Posterior cingulate gyrus (tissue), 11 donors: ENCODE results near the gene SPATA24.
"Not testable (repeated sequence)": the region's sequence is repeated elsewhere in the genome, so short reads cannot be mapped to it uniquely, and the experiment has no call there.

Source experiments
- DNase-seq, 10 donors: peaks; one replicate each; pipeline versions ENCODE4 v3.0.0 to v3.0.0-alpha.2; 2020 to 2021; ENCODE audit warnings: mixed read lengths in 3 of 10
- intact Hi-C: fragments of 100-400 bp; cut with DNase I; formaldehyde crosslinking; loops from one replicate; pipeline ENCODE4 v1.15.1; 2023

Gene SPATA24

DNA sequence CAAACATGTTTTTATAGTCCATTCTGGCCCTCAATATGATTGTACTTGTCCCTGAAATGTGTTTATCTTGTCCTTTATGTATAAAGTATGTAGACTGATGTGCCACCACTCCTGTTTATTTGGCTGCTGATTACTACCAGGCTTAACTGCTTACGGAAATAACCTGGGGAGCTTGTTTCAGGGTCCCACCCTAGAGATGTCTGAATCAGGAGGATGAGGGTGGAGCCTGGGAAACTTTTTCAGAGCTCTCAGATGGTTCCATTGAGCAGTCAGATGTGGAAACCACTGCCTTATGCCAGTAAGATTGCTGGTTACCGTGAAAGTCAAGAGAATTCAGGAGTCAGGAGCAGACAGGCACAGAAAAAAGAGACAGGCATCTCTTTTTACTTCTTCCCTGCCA, 40.0 kb downstream of the SPATA24 start:
- no peak for DNase-seq
- intact Hi-C loops: no loop called here

DNA sequence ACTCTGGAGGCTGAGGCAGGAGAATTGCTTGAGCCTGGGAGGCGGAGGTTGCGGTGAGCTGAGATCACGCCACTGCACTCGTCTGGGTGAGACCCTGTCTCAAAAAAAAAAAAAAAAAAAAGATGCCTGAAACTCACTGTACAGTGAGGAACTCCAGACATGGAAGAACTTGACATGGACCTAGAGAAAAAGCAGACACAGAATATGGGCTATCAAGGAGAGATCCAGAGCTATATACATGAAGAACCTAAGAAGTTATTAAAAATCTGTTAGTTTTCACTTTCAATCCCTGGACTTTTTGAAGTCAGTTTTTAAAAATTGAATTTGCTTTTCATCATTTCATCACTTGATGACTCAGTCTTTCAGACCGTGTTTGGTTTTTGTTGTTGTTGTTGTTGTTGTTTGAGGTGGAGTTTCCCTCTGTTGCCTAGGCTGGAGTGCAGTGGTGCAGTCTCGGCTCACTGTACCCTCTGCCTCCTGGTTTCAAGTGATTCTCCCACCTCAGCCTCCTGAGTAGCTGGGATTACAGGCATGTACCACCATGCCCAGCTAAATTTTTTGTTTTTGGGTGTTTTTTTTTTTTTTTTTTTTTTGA, 42.0 kb downstream of the SPATA24 start:
- intact Hi-C loops: no loop called here
- DNase-seq: peak in 2 of 10 donors; percentile 7 to 27

DNA sequence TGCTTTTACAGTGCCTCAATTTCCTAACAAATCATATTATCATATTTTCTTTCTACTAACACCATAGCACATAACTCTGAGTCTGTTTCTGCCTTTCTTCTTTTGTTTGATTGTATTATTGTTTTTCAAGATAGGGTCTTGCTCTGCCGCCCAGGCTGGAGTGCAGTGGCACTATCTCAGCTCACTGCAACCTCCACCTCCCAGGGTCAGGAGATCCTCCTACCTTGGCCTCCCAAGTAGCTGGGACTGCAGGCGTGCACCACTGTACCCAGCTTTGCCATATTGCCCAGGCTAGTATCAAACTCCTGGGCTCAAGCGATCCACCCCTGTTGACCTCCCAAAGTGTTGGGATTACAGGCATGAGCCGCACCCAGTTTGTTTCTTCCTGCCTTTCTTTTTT, 43.5 kb downstream of the SPATA24 start:
- intact Hi-C loops: no loop called here
- DNase-seq: peak in 2 of 10 donors; percentile 8 to 34

DNA sequence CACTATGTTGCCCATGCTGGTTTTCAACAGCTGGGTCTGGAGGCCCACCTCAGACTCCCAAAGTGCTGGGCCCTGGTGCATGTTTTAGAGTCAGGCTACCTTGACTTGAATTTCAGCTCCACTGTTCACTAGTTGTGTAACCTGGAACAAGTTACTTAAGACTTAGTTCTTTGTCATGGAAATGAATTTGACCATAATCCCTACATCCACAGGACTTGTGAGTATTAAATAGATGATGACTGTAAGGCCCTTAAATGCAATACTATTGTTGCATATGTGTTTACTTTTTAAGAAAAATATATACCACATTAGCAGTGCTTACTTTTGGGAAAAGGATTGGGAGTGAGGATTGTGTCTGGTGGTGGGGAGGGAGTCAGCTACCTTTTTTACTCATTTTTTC, 45.8 kb downstream of the SPATA24 start:
- intact Hi-C loops: no loop called here
- no peak for DNase-seq

DNA sequence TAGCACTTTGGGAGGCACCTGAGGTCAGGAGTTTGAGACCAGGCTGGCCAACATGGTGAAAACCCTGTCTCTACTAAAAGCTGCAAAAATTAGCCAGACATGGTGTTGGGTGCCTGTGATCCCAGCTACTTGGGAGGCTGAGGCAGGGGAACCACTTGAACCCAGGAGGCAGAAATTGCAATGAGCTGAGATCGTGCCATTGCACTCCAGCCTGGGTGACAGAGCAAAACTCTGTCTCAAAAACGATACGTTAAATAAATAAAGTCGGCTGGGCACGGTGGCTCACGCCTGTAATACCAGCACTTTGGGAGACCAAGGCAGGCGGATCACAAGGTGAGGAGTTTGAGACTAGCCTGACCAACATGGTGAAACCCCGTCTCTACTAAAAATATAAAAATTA, 48.0 kb downstream of the SPATA24 start:
- intact Hi-C loops: not testable (repeated sequence)
- DNase-seq: peak in 1 of 10 donors; percentile 53

DNA sequence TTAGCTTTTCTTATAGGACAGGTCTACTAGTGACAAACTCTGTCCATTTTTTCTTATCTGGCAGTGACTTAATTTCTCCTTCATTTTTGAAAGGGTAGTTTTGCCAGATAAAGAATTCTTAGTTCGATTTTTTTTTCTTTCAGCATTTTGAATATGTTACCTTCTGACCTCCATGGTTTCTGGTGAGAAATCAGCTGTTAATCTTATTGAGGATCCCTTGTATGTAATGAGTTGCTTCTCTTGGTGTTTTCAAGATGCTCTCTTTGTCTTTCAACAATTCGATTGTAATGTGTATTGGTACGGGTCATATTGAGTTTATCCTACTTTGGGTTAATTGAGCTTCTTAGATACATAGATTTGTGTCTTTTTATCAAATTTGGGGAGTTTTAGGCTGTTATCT, 49.7 kb downstream of the SPATA24 start:
- intact Hi-C loops: no loop called here
- DNase-seq: no peak

DNA sequence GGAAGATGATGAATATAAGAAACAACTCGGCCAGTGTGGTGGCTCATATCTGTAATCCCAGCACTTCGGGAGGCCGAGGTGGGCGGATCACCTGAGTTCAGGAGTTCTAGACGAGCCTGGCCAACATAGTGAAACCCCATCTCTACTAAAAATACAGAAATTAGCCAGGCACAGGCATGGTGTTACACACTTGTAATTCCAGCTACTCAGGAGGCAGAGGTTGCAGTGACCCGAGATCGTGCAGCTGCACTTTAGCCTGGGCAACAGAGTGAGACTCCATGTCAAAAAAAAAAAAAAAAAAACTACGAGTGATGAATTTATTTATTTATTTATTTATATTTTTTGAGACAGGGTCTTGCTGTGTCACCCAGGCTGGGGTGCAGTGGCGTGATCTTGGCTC, 56.0 kb downstream of the SPATA24 start:
- intact Hi-C loops: not testable (repeated sequence)

More for the DNA sequence above, 56.0 kb downstream of the SPATA24 start:
- not testable (repeated sequence) for DNase-seq
